Activated T-cell treated with anti-CD3 and anti-CD28 coated beads for 24 hours (primary cell): Measurements from ENCODE around the gene OR2L8.

Experiments used
- DNase-seq: peaks from one replicate; pipeline ENCODE4 v3.0.0-alpha.2; 2020; ENCODE audit warnings: low read depth

OR2L8 gene

DNA sequence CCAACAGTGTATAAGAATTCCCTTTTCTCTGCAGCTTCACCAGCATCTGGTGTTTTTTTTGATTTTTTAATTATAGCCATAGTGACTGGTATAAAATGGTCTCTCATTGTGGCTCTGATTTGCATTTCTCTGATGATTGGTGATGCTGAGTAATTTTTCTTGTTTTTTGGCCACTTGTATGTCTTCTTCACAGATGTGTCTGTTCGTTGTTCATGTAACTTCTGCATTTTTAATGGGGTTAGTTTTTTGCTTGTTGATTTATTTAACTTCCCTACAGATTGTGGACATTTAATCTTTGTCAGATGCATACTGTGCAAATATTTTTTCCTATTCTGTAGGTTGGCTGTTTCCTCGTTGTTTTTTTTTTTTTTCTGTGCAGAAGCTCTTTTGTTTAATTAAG is 44.3 kb downstream of the OR2L8 start:
- DNase-seq = no peak

DNA sequence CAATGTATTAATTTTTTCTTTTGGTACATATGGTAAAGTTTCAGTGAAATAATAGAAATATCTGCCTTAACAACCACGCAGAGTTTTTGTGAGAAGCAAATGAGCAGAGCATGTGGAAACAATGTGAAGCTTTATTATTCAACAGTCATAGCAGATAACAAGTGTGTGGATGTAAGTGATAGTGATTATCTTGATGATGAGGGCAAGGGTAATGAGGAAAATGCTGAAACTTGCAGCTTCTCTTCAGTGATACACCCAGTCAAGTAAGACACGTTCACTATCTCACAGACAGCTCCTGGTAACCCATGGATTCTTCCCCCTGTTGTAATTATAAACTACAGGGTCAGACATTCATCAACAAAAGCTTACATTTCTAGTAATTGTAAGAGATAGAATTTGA is 50.2 kb downstream of the OR2L8 start:
- no peak for DNase-seq
